Suppressor macrophage treated with lipopolysaccharide for 4 hours (primary cell): Measurements from ENCODE around the gene CDH5.
A peak's percentile ranks its signal among the peaks of the same experiment; 100 is the strongest.

Source experiments
- DNase-seq: peaks from one replicate; pipeline ENCODE4 v3.0.0-alpha.2; 2020

CDH5 gene, protein sequence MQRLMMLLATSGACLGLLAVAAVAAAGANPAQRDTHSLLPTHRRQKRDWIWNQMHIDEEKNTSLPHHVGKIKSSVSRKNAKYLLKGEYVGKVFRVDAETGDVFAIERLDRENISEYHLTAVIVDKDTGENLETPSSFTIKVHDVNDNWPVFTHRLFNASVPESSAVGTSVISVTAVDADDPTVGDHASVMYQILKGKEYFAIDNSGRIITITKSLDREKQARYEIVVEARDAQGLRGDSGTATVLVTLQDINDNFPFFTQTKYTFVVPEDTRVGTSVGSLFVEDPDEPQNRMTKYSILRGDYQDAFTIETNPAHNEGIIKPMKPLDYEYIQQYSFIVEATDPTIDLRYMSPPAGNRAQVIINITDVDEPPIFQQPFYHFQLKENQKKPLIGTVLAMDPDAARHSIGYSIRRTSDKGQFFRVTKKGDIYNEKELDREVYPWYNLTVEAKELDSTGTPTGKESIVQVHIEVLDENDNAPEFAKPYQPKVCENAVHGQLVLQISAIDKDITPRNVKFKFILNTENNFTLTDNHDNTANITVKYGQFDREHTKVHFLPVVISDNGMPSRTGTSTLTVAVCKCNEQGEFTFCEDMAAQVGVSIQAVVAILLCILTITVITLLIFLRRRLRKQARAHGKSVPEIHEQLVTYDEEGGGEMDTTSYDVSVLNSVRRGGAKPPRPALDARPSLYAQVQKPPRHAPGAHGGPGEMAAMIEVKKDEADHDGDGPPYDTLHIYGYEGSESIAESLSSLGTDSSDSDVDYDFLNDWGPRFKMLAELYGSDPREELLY

DNA sequence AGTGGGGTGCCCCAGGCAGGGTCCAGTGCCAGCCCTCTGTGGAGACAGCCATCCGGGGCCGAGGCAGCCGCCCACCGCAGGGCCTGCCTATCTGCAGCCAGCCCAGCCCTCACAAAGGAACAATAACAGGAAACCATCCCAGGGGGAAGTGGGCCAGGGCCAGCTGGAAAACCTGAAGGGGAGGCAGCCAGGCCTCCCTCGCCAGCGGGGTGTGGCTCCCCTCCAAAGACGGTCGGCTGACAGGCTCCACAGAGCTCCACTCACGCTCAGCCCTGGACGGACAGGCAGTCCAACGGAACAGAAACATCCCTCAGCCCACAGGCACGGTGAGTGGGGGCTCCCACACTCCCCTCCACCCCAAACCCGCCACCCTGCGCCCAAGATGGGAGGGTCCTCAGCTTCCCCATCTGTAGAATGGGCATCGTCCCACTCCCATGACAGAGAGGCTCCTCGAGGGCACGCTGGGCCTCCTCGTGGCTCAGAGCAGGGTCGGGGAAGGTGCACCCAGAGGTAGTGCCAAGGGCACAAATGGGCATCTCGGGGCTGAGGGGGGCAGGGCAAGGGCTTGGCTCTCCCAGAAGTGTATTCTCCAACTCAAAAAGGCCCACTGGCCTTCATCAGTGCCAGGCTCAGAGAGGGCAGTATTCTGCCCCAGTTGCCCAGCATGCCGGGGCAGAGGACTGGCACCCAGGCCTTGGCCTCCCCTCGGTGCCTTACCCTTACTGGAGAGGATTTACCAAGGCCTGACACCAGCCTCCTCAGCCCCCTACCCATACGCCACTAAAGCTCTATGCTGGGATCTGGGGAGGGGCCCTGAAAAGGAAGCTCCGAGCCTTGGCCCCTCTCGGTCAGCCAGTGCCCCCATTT is at the start of gene CDH5:
Gene CDH5, plus strand, starts transcription at position 259 of the 867 bp plus-strand sequence. CDS start 12,647 bp downstream, outside the sequence.
- peak; percentile 14 for DNase-seq

DNA sequence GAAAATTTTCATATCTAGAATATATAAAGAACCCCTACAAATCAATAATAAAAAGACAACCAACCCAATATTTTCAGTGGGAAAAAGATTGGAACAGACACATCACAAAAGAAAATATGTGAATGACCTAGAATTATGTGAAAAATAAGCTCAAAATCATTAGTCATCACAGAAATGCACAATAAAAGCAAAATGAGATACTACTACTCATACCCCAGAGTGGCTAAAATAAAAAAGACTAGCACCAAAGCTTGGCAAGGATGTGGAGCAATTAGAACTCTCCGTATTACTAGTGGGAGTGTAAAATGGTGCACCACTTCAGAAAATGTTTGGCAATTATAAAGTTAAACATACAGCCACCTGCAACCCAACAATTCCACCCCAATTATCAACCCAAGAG is 48.0 kb upstream of the CDH5 start:
- no peak for DNase-seq

DNA sequence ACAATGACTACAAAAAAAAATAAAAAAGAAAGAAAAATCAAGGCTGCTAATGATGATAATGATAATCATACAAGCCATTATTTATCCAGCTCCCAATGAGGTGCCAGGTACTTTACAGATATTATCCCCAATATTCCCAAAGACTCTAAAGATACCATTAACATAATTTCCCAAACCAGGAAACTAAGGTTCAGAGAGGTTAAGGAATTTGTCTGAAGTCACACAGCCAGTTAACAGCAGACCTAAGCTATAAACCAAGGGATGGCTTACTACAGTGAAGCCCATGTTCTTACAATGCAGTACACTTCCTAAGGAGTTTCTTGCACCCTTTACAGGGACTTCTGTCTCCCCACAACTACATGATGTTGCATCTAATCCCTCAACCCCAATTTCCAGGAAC is 45.7 kb upstream of the CDH5 start:
- no peak for DNase-seq

DNA sequence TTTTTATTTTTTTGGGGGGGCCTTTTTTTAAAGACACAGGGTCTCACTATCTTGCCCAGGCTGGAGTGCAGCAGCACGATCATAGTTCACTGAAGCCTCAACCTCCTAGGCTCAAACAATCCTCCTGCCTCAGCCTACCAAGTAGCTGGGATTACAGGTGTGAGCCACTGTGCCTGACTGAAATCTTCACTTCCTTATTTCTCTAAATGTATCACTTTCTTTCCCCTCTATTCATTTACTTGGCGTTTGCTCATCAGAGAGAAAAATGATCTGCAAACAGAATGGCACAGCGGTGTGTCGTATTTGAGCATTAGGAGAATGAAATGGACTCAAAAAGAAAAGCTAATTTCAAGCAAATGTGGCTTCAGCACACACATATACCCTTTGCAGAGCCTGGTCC is 44.3 kb upstream of the CDH5 start:
- DNase-seq: no peak

DNA sequence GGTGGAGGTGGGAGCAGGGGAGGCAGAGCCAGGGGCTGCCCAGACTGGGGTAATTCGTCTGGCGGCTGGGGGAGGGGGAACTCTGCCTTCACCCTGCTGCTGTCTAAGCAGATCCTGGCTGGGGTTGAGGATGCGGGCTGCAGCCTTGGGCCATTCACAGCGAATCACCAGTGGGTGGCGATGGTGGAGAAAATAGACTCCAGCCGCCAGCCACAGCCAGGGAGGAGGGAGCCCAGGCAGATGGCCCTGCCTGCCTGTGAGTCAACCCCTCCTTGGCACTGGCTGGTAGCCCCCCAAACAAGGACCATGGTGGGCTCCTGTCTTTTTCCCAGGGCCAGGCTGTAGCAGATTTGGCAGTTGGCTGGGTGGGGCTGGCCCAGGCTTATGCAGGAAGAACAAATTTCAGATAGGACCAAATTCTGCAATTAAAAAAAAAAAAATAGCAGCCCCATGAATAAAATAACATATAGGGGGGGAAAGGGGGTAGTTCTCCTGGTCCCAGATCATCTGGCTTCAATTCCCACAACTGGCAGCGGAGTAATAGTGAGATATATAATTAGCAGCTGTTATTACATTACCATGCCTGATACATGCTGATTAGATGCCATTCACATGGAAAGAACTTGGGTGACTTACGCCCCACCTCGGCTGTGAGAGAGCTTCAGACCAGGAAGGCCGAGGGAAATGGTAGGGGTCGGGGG is 41.5 kb upstream of the CDH5 start:
- no peak for DNase-seq

DNA sequence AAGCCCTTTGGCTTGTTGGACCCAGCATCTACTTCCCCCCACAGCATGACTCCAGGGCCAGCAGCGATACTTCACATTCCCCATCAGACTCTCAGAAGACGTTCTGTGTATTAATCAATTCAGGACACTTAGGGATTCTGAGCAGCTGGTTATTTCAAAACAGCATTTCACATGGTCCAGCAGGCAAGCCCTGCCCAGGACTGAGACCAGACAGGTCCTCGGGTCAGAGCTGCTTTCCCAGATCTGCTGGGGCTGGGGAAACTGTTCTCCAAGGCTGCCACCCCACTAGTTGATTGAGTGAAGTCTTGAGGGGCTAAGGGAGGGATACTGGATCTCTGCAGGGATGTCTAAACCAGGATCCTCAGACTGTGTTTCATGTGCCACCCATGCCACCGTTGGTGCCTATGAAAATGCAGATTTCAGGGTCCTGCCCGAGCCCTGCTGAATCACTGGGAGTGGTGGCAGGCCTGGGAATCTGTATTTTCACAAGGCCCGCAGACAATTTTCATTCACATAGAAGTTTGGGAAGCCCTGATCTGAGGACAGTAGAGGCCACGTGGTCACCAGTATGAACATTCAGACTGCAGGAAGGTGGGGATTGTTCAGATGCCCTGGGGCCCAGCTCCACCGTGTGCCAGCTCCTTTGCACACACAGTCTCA is 40.6 kb upstream of the CDH5 start:
- no peak for DNase-seq

DNA sequence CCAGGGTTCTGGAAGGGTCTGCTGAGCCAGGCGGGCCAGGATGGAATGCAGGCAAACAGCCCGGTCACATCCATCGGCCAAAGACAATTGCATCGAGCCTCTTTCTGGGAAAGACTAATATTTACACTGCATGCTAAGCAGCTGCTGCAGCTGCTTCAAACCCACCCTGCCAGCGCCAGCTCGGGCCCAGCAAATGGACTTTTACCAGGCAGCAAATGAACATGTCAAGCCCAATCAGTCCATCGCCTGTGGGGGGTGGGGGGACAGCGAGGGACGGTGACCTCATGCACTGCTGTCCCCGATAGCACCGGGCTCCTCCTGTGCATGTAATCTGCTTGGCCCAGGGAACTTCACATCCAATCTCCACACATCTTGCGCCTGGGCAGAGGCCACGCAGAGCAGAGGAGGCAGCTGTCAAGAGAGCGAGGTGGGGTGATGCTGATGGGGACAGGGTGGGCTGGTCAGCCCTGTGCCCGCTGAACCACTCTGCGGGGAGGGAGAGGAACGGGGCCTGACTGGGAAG is 39.4 kb upstream of the CDH5 start:
- no peak for DNase-seq

DNA sequence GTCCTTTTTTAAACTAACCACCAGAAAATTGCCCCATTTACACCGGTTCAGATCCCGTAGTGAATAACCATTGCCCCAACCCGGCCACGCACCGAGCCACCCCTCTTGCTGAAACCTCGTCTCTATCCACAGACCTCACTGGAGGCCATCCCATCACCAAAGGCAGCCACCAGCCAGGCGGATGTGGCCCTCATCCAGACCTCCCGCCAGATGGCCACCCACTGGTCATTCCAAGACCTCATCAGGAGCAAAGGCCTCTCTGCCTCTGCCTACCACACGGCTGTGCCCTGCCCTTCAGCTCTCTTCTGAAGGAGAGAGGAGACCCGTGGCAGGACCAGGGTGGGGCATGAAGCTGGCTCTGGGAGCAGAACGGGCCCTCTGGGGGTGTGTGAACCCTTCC is 38.2 kb upstream of the CDH5 start:
- DNase-seq: no peak

DNA sequence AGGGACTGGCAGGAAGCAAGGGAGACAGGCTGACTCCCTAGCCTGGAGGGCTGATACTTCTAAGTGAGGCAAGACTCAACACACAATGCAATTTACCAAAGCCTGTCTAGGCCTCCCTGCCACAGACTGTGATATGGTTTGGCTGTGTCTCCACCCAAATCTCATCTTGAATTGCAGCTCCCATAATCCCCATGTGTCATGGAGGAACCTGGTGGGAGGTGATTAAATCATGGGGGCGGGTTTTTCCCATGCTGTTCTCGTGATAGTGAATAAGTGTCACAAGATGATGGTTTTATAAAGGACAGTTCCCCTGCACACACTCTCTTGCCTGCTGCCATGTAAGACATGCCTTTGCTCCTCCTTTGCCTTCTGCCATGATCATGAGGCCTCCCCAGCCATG is 35.0 kb upstream of the CDH5 start:
- peak; percentile 14 for DNase-seq

DNA sequence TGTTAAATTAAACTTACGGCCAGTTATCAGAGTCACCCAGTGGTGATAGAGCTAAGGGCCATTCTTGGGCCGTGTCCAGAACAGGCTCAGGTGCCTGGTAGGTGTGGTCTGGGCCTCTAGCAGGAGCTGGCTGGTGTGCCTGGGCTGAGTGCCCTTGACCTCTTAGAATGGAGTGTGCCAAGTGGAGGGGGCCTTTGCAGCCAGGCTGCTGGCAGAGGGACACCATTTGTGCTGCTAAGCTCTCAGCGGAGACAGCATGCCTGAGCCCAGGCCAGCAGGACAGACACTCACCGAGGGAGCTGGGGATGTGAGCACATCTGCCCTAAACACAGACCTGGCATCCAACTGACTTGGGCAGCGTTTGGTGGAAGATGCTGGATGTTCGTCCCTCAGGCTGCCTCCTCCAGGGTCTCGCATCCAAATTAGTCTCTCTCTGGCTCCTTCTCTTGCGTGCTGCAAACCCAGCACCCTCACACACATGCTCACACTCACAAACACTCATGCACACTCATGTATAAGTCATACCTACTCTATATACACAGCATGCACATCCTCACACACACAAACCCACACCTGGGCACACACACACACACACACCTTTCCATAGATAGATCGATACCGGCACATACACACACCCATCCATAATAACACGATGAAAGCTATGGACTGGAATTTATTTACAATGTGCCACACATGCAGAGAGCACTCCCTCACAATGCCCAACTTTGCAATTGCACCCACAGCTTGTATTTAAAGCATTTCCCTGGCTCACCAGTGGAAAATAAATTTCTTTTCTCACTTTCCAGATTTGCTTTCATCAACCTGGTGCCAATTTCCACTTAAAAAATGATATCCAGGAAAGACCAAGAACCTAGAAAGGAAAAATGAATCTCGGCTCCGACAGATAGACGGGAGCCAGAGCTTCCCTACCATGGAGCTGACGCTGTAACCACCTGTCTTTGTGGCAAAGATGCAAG is 33.6 kb upstream of the CDH5 start:
- no peak for DNase-seq

DNA sequence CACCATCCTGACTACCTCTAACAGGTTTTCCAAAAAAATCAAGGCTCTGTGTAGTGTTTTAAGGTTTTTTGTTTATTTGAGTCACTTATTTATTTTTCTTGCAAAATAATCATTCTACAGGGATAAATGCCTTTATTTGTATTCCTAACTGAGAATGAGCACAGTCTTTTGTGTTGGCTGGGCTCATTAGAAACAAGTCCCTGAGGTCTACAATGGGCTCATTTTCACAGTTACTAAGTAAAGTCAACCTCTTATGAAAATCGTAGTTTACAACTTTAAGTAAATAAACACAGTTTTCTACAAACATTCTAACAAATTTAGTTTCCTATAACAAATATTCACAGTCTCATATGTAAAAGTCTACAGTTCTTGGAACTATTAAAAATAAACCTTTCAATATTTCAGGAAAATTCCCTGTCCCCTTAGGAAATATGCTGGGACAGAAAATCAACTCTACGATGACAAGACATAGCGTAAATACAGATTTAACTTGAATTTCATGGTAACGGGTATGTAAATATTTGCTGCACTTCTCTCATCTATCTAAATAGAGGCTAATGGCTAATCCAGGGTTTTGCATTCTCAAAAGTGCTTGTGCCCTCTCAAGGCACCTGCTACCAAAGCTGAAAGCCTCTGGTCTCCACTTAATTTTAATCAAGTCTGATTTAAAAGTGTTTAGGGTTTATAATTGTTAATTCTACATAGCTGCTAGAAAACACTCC is 31.5 kb upstream of the CDH5 start:
- no peak for DNase-seq

DNA sequence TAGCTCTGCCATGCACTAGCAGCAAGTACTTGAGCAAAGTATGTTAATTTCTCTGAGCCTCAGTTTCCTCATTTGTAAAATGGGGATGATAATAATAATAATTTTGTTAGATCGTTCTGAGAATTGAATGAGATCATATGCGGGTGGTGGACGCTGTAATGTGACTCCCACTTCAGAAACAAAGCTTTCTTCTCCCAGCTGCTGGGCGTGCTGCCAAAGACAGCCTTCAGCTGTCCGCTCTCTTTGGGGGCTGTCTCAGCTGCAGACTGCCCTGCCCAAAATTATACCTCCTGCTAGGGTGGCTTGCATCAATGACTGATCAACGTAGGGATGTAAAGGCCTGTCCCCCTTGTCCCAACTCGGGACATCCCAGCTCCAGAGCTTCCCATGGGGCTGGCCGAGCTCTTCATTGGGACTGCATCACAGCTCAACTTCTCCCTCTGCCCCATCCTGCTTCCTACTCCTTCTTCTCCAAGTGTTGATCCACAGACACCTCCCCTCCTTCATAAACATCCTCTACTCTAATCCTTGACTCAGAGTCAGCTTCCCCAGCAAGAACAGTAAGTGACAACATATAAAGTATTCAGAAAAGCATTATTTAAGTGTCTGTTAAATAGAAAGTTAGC is 30.7 kb upstream of the CDH5 start:
- no peak for DNase-seq

DNA sequence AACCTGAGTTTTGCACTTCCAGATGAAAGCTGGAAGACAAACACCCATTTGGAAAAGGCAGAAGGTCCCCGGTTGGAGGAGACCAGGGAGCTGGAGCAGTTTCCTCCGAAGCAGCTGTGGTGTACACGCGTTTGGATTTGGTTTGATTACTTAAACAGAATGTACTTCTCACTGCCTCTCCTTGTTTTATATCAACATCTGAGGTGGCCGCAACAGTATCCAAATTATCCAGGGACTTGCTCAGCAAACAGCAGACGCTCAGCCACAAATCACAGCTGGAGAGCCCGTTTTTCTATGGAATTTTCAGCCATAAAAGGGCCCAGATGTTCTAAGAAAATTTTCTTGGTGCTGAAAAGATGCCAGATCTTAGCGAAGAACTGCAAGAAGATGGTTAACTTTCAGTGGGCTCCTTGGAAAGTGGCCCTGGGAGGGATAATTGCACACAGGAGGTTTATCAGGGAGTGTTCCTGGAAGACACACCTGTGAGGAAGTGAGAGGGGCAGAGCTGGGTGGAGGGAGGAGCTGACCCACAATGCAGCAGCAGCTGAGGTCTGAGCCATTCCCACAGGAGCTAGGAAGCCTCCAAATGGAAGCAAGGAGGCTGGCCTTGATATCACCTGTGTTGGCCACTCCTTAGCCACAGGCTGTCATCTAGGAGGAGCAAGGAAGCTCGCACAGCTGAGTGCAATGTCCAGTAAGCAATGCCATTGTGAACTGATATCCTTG is 28.9 kb upstream of the CDH5 start:
- no peak for DNase-seq

DNA sequence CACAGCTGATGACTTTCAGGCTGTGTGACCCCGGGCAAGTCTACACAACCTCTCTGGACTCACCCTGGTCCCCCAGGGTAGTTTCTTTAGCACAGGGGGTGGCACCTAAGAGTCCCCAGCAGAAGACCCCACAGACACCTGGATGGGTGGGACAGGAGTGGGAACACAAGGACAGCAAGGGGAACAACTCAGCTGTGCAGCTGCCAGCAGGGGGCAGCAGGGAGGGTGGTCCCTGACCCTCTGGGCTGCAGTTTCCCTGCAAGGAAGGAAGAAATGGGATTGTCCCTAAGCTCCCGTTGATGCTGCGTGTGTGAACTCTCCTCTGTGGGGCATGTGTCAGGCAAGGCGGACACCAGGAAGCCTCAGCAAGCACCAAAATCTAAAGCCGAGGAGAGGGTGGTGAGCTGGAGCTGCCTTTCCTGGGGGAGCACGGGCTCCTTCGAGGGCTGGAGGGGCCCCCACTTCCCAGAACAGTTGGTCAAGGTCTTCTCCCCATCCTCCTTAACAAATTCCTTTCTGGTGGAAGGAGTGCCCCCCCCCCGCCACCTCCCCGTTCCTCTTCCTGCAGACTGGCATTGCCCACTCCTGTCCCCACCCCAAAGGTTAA is 24.1 kb upstream of the CDH5 start:
- peak; percentile 37 for DNase-seq

DNA sequence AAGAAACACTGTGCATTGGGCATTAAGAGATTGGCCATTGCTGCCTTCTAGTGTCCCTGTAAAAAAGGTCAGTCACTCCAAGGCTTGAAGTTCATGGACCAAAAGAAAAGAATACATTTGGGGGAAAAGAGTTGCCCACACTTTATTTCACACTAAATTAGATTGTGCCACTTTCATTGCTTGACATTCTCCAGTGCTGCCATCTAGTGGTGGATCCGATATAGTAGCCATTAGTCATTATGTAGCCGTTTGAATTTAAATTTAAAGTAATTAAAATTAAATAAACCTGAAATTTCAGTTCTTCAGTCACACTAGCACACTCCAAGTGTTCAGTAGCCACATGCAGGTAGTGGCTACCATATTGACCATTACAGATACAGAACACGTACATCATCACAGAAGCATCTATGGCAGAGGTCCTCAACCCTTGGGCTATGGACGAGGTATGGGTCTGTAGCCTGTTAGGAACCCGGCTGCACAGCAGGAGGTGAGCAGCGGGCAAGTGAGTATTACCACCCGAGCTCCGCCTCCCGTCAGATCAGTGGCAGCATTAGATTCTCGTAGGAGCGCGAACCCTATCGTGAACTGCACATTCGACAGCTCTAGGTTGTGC is 21.9 kb upstream of the CDH5 start:
- DNase-seq: peak; percentile 73

DNA sequence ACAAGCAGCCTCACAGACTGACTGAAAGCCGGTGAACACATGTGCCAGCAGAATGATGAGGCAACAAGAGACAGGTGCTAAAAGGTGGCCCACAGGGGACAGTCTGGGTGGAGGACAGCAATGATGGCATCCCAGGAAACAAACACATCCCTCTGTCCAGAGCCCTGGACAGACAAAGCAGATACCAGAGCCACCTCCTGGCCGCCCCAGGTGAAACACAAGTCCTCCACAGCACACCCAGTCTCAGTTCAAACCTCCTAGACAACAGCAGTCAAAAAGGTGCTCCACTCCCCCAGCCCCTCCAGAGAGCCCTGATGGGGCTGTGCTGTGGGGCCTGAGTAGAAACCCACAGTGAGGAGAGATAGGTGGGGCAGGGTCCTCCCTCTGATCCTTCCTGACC is 20.3 kb upstream of the CDH5 start:
- no peak for DNase-seq

DNA sequence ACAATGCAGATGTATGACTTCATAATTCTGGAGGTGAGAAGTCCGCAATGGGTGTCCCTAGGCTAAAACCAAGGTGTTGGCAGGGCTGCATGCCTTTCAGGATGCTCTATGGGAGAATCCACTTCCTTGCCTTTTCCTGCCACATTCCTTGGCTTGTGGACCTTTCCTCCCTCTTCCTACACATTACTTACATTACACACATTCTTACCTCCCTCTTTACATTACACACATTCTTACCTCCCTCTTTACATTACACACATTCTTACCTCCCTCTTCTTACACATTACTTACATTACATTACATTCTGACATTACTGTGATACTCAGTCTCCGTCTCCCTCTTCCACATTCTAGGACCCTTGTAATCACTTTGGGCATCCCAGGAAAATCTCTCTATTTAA is 14.2 kb upstream of the CDH5 start:
- no peak for DNase-seq

DNA sequence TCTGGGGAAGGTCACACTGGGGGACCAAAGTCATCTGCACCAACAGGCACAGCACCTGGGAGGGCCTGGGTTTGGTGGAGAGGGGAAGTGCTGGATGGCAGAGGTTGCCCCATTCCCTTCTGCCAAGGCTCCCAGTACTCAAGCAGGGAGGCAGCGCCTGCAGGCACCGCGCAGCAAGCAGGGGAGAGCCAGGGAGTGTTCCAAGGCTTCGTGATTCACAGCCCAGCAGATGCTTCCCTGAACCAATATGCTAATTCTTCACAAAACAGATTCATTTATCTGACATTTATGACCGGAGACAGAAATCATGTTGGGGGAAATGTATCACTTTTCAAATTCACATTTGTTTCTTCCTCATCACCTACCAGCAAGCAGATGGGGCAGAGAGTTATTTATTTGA is 13.4 kb upstream of the CDH5 start:
- DNase-seq: no peak
